ENCODE results near the gene GPER1.

DNA sequence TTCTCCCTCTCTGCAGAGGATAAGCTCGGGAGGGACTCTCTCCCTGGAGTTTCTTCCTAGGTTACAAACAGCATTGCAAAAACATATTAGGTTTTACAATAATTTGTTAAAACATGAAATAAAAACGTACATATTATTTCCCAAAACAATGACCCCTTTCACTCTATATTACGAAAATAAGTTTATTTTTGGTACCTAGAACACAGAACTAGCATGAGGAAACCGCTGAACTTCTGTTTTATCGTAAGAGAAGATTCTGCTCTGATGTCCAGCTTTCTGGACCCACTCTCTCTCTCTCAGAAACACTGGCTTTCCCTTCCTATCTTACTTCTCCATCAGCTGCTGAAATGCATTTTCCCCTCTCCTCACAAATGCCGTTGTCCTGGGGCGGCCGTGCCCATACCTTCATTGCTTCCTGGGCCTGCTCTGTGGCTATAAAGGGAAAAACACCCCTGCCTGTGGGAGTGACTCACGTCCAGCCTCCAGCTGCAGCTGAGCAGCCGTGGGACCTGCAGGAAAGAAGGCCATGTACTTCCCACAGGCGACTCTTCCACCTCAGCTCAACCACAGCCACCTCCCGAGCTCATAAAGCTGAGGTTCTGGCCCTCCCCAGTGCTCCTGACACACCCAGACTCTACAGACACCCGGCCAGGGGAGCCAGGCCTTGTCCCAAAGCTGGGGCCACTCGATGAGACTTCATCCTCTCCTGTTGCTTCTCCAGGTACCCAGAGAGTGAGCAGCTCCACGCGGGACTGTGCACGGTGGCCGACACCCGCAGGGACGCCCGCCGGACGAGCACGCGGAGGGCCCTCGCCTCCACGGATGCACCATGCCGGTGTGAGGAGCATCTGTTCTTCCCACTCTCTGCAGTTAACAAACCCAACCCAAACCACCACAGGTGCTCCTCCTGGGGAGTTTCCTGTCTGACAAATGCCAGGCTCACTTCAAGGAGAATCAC lies 3.1 kb downstream of the GPER1 start:
- TF ChIP-seq, protein P1, sequence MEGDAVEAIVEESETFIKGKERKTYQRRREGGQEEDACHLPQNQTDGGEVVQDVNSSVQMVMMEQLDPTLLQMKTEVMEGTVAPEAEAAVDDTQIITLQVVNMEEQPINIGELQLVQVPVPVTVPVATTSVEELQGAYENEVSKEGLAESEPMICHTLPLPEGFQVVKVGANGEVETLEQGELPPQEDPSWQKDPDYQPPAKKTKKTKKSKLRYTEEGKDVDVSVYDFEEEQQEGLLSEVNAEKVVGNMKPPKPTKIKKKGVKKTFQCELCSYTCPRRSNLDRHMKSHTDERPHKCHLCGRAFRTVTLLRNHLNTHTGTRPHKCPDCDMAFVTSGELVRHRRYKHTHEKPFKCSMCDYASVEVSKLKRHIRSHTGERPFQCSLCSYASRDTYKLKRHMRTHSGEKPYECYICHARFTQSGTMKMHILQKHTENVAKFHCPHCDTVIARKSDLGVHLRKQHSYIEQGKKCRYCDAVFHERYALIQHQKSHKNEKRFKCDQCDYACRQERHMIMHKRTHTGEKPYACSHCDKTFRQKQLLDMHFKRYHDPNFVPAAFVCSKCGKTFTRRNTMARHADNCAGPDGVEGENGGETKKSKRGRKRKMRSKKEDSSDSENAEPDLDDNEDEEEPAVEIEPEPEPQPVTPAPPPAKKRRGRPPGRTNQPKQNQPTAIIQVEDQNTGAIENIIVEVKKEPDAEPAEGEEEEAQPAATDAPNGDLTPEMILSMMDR (IDR thresholded peaks at IDR 0.05; ENCODE audit: low read depth, low read length, poor library complexity, severe bottlenecking), result no peak
- no peak for TF ChIP-seq EZH2phosphoT487 (IDR thresholded peaks at IDR 0.05; ENCODE audit: borderline replicate concordance, low read length)
